H9 (cell line): ENCODE results near the gene CENPQ. TPM values are rescaled to one million over a fixed set of nuclear protein-coding genes. Genes with fewer than 3 reads are reported as not detected.

ENCODE experiments used
- DNase-seq: peaks from one replicate; pipeline ENCODE4 v3.0.0-alpha.2; 2017
- H2AFZ ChIP-seq: one replicate; pipeline ENCODE4 v1.6.1; 2013; ENCODE audit warnings: mild to moderate bottlenecking, low read length, control low read depth, moderate library complexity
- H2AK5ac ChIP-seq: 2 replicates; pipeline ENCODE4 v1.6.1; 2013; ENCODE audit warnings: low read length, control low read depth, mixed read lengths; ENCODE audit not compliant: insufficient read length
- H2BK120ac ChIP-seq: one replicate; pipeline ENCODE4 v1.6.1; 2013; ENCODE audit warnings: low read depth, mild to moderate bottlenecking, low read length, control low read depth, inconsistent platforms; ENCODE audit not compliant: poor library complexity, severe bottlenecking
- H2BK12ac ChIP-seq: 2 replicates; pipeline ENCODE4 v1.6.1; 2013; ENCODE audit warnings: low read length, control low read depth, mixed read lengths, low read depth; ENCODE audit not compliant: insufficient read length
- H2BK15ac ChIP-seq: 2 replicates; pipeline ENCODE4 v1.6.1; 2013; ENCODE audit warnings: low read depth, low read length, control low read depth
- H2BK20ac ChIP-seq: one replicate; pipeline ENCODE4 v1.6.1; 2013; ENCODE audit warnings: low read depth, mild to moderate bottlenecking, low read length, control low read depth, inconsistent platforms; ENCODE audit not compliant: poor library complexity, severe bottlenecking
- H2BK5ac ChIP-seq: 2 replicates; pipeline ENCODE4 v1.6.1; 2013; ENCODE audit warnings: low read length, control low read depth, mixed read lengths; ENCODE audit not compliant: insufficient read length
- H3K14ac ChIP-seq: 2 replicates; pipeline ENCODE4 v1.6.1; 2013; ENCODE audit warnings: low read length, control low read depth; ENCODE audit not compliant: insufficient read depth
- H3K18ac ChIP-seq: 2 replicates; pipeline ENCODE4 v1.6.1; 2013; ENCODE audit warnings: low read depth, mild to moderate bottlenecking, mixed read lengths, low read length, control low read depth; ENCODE audit not compliant: insufficient read length
- H3K23ac ChIP-seq: 2 replicates; pipeline ENCODE4 v1.6.1; 2013; ENCODE audit warnings: low read length, control low read depth, mixed read lengths, low read depth; ENCODE audit not compliant: insufficient read length
- H3K23me2 ChIP-seq: 2 replicates; pipeline ENCODE4 v1.6.1; 2013; ENCODE audit warnings: low read depth, mild to moderate bottlenecking, mixed read lengths, low read length, control low read depth; ENCODE audit not compliant: insufficient read length, poor library complexity, severe bottlenecking
- H3K27ac ChIP-seq: 2 replicates; pipeline ENCODE4 v1.5.1; 2013; ENCODE audit warnings: low read length, control low read depth, mixed read lengths, low read depth; ENCODE audit not compliant: insufficient read length
- H3K27me3 ChIP-seq: 2 replicates; pipeline ENCODE4 v1.6.1; 2013; ENCODE audit warnings: low read length, control low read depth, inconsistent platforms; ENCODE audit not compliant: insufficient read depth
- H3K4ac ChIP-seq: 2 replicates; pipeline ENCODE4 v1.6.1; 2013; ENCODE audit warnings: low read depth, mild to moderate bottlenecking, control low read depth, inconsistent platforms, low read length, moderate library complexity
- H3K4me1 ChIP-seq: 2 replicates; pipeline ENCODE4 v1.6.1; 2013; ENCODE audit warnings: low read length, control low read depth, inconsistent platforms; ENCODE audit not compliant: insufficient read depth
- H3K4me2 ChIP-seq: 2 replicates; pipeline ENCODE4 v1.6.1; 2013; ENCODE audit warnings: low read length, control low read depth, mixed read lengths; ENCODE audit not compliant: insufficient read length, insufficient read depth
- H3K56ac ChIP-seq: 2 replicates; pipeline ENCODE4 v1.6.1; 2013; ENCODE audit warnings: low read depth, mild to moderate bottlenecking, mixed read lengths, low read length, control low read depth; ENCODE audit not compliant: insufficient read length
- H3K79me1 ChIP-seq: 2 replicates; pipeline ENCODE4 v1.6.1; 2013; ENCODE audit warnings: low read depth, mild to moderate bottlenecking, moderate library complexity, low read length, control low read depth, inconsistent platforms; ENCODE audit not compliant: insufficient read depth, poor library complexity, severe bottlenecking
- H3K79me2 ChIP-seq: 2 replicates; pipeline ENCODE4 v1.6.1; 2013; ENCODE audit warnings: low read length, control low read depth, inconsistent platforms; ENCODE audit not compliant: insufficient read depth
- H3K9ac ChIP-seq: 2 replicates; pipeline ENCODE4 v1.6.1; 2013; ENCODE audit warnings: low read length, control low read depth, mixed read lengths; ENCODE audit not compliant: insufficient read length; ENCODE audit errors: extremely low read depth
- H3K9me3 ChIP-seq: one replicate; pipeline ENCODE4 v1.6.1; 2013; ENCODE audit warnings: low read depth, low read length, inconsistent platforms; ENCODE audit not compliant: control insufficient read depth
- H3T11ph ChIP-seq: one replicate; pipeline ENCODE4 v1.6.1; 2013; ENCODE audit warnings: mild to moderate bottlenecking, low read length, control low read depth, inconsistent platforms
- H4K20me1 ChIP-seq: one replicate; pipeline ENCODE4 v1.6.1; 2013; ENCODE audit not compliant: control insufficient read depth, insufficient read length, insufficient read depth
- H4K5ac ChIP-seq: 2 replicates; pipeline ENCODE4 v1.6.1; 2013; ENCODE audit warnings: low read depth, mild to moderate bottlenecking, mixed read lengths, low read length, control low read depth; ENCODE audit not compliant: insufficient read length
- H4K8ac ChIP-seq: replicated peaks from 2 replicates; pipeline ENCODE4 v1.6.1; 2013; ENCODE audit warnings: low read length, control low read depth, mixed read lengths, low read depth; ENCODE audit not compliant: insufficient read length
- H4K91ac ChIP-seq: 2 replicates; pipeline ENCODE4 v1.6.1; 2013; ENCODE audit warnings: low read depth, mild to moderate bottlenecking, moderate library complexity, mixed read lengths, low read length, control low read depth; ENCODE audit not compliant: insufficient read length
- H3K27ac Mint-ChIP-seq, 3 experiments: 2 replicates in 2 of 3; 3 replicates in 1 of 3; pipeline ENCODE4 v1.8.0; 2020 to 2021; ENCODE audit warnings: mixed read lengths in 3 of 3, mild to moderate bottlenecking in 1 of 3, moderate library complexity in 1 of 3
- H3K27me3 Mint-ChIP-seq: 2 replicates; pipeline ENCODE4 v1.8.0; 2021; ENCODE audit warnings: low read depth, mild to moderate bottlenecking, moderate library complexity, mixed read lengths
- H3K36me3 Mint-ChIP-seq, 3 experiments: 2 replicates in 2 of 3; 3 replicates in 1 of 3; pipeline ENCODE4 v1.8.0; 2020 to 2021; ENCODE audit warnings: low read depth in 3 of 3, mixed read lengths in 3 of 3; ENCODE audit not compliant: insufficient read depth in 1 of 3
- H3K4me1 Mint-ChIP-seq, 2 experiments: 2 replicates each; pipeline ENCODE4 v1.8.0; 2020; ENCODE audit warnings: mixed read lengths in 2 of 2
- H3K4me3 Mint-ChIP-seq, 2 experiments: 2 replicates in 1 of 2; 3 replicates in 1 of 2; pipeline ENCODE4 v1.8.0; 2020 to 2021; ENCODE audit warnings: mild to moderate bottlenecking in 2 of 2, mixed read lengths in 2 of 2, moderate library complexity in 1 of 2
- H3K9me3 Mint-ChIP-seq, 2 experiments: 2 replicates in 1 of 2; 3 replicates in 1 of 2; pipeline ENCODE4 v1.8.0; 2020; ENCODE audit warnings: mild to moderate bottlenecking in 2 of 2, mixed read lengths in 2 of 2, moderate library complexity in 1 of 2
- WGBS: extraction: QIAGEN DNeasy Blood & Tissue Kit; methylation state at CpG from one replicate; pipeline ENCODE4 v1.1.7; 2013; ENCODE audit warnings: missing lambda C conversion rate, low lambda C conversion rate, mixed read lengths; ENCODE audit not compliant: insufficient read length; ENCODE audit errors: extremely low coverage; 5-methylcytosine and 5-hydroxymethylcytosine counted together
- total RNA-seq: library from RNA; stranded (reverse); gene quantifications from 2 replicates; pipeline ENCODE4 v1.2.1, GENCODE V29; 2021
- TF ChIP-seq, protein P1 (sequence below): fragments of 200-600 bp; sonication (generic); conservative IDR thresholded peaks from 3 replicates; pipeline ENCODE4 v1.8.0; 2021; ENCODE audit warnings: antibody characterized with exemption, mild to moderate bottlenecking

CENPQ gene
- total RNA-seq, 1 experiment from 2014 or later = 15.5 TPM

GRCh38 chr6:49527320-49527719 is 64.2 kb downstream of the CENPQ start:
- H3K79me1 ChIP-seq = no peaks in the 10 kb centered on the region
- no peaks in the 10 kb centered on the region for H3K27me3 Mint-ChIP-seq
- no peak overlapping the region for H2BK12ac ChIP-seq
- no peak for DNase-seq
- no peaks in the 10 kb centered on the region for H3K9me3 Mint-ChIP-seq
- no peak overlapping the region for H3K4ac ChIP-seq
- H3K4me1 Mint-ChIP-seq = peaks cover 9 to 10% of the 10 kb centered on the region in 2 experiments
- H4K91ac ChIP-seq = no peak overlapping the region
- TF ChIP-seq, protein P1, sequence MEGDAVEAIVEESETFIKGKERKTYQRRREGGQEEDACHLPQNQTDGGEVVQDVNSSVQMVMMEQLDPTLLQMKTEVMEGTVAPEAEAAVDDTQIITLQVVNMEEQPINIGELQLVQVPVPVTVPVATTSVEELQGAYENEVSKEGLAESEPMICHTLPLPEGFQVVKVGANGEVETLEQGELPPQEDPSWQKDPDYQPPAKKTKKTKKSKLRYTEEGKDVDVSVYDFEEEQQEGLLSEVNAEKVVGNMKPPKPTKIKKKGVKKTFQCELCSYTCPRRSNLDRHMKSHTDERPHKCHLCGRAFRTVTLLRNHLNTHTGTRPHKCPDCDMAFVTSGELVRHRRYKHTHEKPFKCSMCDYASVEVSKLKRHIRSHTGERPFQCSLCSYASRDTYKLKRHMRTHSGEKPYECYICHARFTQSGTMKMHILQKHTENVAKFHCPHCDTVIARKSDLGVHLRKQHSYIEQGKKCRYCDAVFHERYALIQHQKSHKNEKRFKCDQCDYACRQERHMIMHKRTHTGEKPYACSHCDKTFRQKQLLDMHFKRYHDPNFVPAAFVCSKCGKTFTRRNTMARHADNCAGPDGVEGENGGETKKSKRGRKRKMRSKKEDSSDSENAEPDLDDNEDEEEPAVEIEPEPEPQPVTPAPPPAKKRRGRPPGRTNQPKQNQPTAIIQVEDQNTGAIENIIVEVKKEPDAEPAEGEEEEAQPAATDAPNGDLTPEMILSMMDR = no peak
- H3K18ac ChIP-seq = no peak overlapping the region
- no peak overlapping the region for H3K27ac Mint-ChIP-seq
- H2BK15ac ChIP-seq = no peak overlapping the region
- no CpG with 5 or more reads among the region's 1 CpG for whole genome bisulfite sequencing
- H4K20me1 ChIP-seq = no peaks in the 10 kb centered on the region
- no peak overlapping the region for H4K5ac ChIP-seq
- no peaks in the 10 kb centered on the region for H3K23me2 ChIP-seq
- no peak overlapping the region for H3K23ac ChIP-seq
- no peaks in the 10 kb centered on the region for H3K79me2 ChIP-seq
- no peak overlapping the region for H4K8ac ChIP-seq
- no peak overlapping the region for H2BK120ac ChIP-seq
- no peak overlapping the region for H3K9ac ChIP-seq
- no peaks in the 10 kb centered on the region for H3K36me3 Mint-ChIP-seq
- H3K4me2 ChIP-seq = no peak overlapping the region
- no peaks in the 10 kb centered on the region for H3K9me3 ChIP-seq
- no peaks in the 10 kb centered on the region for H3K27me3 ChIP-seq
- no peak overlapping the region; the same call in 1 of the 2 replicates for H3K14ac ChIP-seq
- H2BK20ac ChIP-seq = no peak overlapping the region
- no peak overlapping the region for H3K4me3 Mint-ChIP-seq
- H2BK5ac ChIP-seq = no peak overlapping the region
- H3K27ac ChIP-seq = no peak overlapping the region
- no peak overlapping the region for H3T11ph ChIP-seq
- H3K4me1 ChIP-seq = peaks cover 7% of the 10 kb centered on the region; the same call in 1 of the 2 replicates
- no peak overlapping the region for H2AFZ ChIP-seq
- no peak overlapping the region for H3K56ac ChIP-seq
- H2AK5ac ChIP-seq = no peak overlapping the region
